ENCODE measurements around the gene STUB1.
A peak's percentile ranks its signal among the peaks of the same experiment; 100 is the strongest.

STUB1 gene

GRCh38 chr16:693364-693763, 13.2 kb downstream of the STUB1 start:
- Histone ChIP-seq H3K79me2 (ENCODE audit: insufficient read depth, low read length) (no peaks in the 10 kb centered on the region), H3K9me3 (ENCODE audit: low read length) (no peaks in the 10 kb centered on the region), H3K4me1 (ENCODE audit: insufficient read depth, low read length, severe bottlenecking) (peaks cover 41% of the 10 kb centered on the region), H3K9ac (ENCODE audit: low read length) (no peak overlapping the region; the same call in 1 of the 2 replicates), H4K20me1 (ENCODE audit: insufficient read depth, low read length) (no peaks in the 10 kb centered on the region), H3K4me3 (ENCODE audit: low read depth, low read length, poor library complexity, severe bottlenecking) (peak overlapping the region; percentile 70), H3K4me2 (ENCODE audit: low read length) (peak overlapping the region; percentile 94), H3K27me3 (ENCODE audit: insufficient read depth, low read length) (no peaks in the 10 kb centered on the region; the same call in 1 of the 2 replicates), H3K9me2 (ENCODE audit: low read depth, low read length) (no peaks in the 10 kb centered on the region), H3K27ac (ENCODE audit: low read depth, low read length, poor library complexity, severe bottlenecking) (no peak overlapping the region), H3K36me3 (ENCODE audit: insufficient read depth, low read length) (no peaks in the 10 kb centered on the region), H3F3A (ENCODE audit: insufficient read depth, low read length) (no peaks in the 10 kb centered on the region), H2AFZ (ENCODE audit: low read length) (no peak overlapping the region)
- TF ChIP-seq CTCF (IDR thresholded peaks at IDR 0.05; ENCODE audit: low read length) (no peak), EZH2 (IDR thresholded peaks at IDR 0.05; ENCODE audit: borderline replicate concordance, low read length) (no peak)

GRCh38 chr16:693766-694165, 13.6 kb downstream of the STUB1 start:
- Histone ChIP-seq H3K4me3 (ENCODE audit: low read depth, low read length, poor library complexity, severe bottlenecking) (peak overlapping the region; percentile 70), H3K4me2 (ENCODE audit: low read length) (peak overlapping the region; percentile 94), H4K20me1 (ENCODE audit: insufficient read depth, low read length) (no peaks in the 10 kb centered on the region)

GRCh38 chr16:694187-694862, 14.1 kb downstream of the STUB1 start:
- no peaks in the 10 kb centered on the region for H3K9me2 ChIP-seq (ENCODE audit: low read depth, low read length)
- TF ChIP-seq CTCF (IDR thresholded peaks at IDR 0.05; ENCODE audit: low read length) (no peak), EZH2 (IDR thresholded peaks at IDR 0.05; ENCODE audit: borderline replicate concordance, low read length) (no peak)
- no peaks in the 10 kb centered on the region for H3F3A ChIP-seq (ENCODE audit: insufficient read depth, low read length)
- no peaks in the 10 kb centered on the region for H3K9me3 ChIP-seq (ENCODE audit: low read length)
- H3K27ac ChIP-seq (ENCODE audit: low read depth, low read length, poor library complexity, severe bottlenecking) = no peak overlapping the region
- no peaks in the 10 kb centered on the region for H4K20me1 ChIP-seq (ENCODE audit: insufficient read depth, low read length)
- peak overlapping the region; percentile 70 for H3K4me3 ChIP-seq (ENCODE audit: low read depth, low read length, poor library complexity, severe bottlenecking)
- no peaks in the 10 kb centered on the region; the same call in 1 of the 2 replicates for H3K27me3 ChIP-seq (ENCODE audit: insufficient read depth, low read length)
- no peaks in the 10 kb centered on the region for H3K79me2 ChIP-seq (ENCODE audit: insufficient read depth, low read length)
- H2AFZ ChIP-seq (ENCODE audit: low read length) = no peak overlapping the region
- H3K4me2 ChIP-seq (ENCODE audit: low read length) = peak overlapping the region; percentile 94
- peak overlapping the region; percentile 67 for H3K9ac ChIP-seq (ENCODE audit: low read length)
- H3K36me3 ChIP-seq (ENCODE audit: insufficient read depth, low read length) = no peaks in the 10 kb centered on the region
- H3K4me1 ChIP-seq (ENCODE audit: insufficient read depth, low read length, severe bottlenecking) = peaks cover 31% of the 10 kb centered on the region

More at GRCh38 chr16:693766-694165, 13.6 kb downstream of the STUB1 start:
- no peaks in the 10 kb centered on the region for H3K9me2 ChIP-seq (ENCODE audit: low read depth, low read length)
- H3K79me2 ChIP-seq (ENCODE audit: insufficient read depth, low read length) = no peaks in the 10 kb centered on the region
- H3F3A ChIP-seq (ENCODE audit: insufficient read depth, low read length) = no peaks in the 10 kb centered on the region
- no peak overlapping the region for H2AFZ ChIP-seq (ENCODE audit: low read length)
- no peaks in the 10 kb centered on the region for H3K36me3 ChIP-seq (ENCODE audit: insufficient read depth, low read length)
- no peaks in the 10 kb centered on the region; the same call in 1 of the 2 replicates for H3K27me3 ChIP-seq (ENCODE audit: insufficient read depth, low read length)
- TF ChIP-seq CTCF (IDR thresholded peaks at IDR 0.05; ENCODE audit: low read length) = no peak
- TF ChIP-seq EZH2 (IDR thresholded peaks at IDR 0.05; ENCODE audit: borderline replicate concordance, low read length) = no peak
- H3K9ac ChIP-seq (ENCODE audit: low read length) = no peak overlapping the region; the same call in 1 of the 2 replicates
- H3K9me3 ChIP-seq (ENCODE audit: low read length) = no peaks in the 10 kb centered on the region
- H3K27ac ChIP-seq (ENCODE audit: low read depth, low read length, poor library complexity, severe bottlenecking) = no peak overlapping the region
- H3K4me1 ChIP-seq (ENCODE audit: insufficient read depth, low read length, severe bottlenecking) = peaks cover 37% of the 10 kb centered on the region

All from OCI-LY1 (cell line).